SH-SY5Y (cell line): Measurements from ENCODE around the gene VNN1.

Experiments used
- GATA2 ChIP-seq: IDR thresholded peaks from 2 replicates; pipeline ENCODE4 v1.6.1; 2011; ENCODE audit warnings: mild to moderate bottlenecking, low read depth, low read length
- GATA3 ChIP-seq: IDR thresholded peaks from 2 replicates; pipeline ENCODE4 v1.6.1; 2011; ENCODE audit warnings: low read depth, mild to moderate bottlenecking, low read length, moderate library complexity

- TF ChIP-seq GATA3 (no peak), GATA2 (no peak)
Measured at GRCh38 chr6:132750455-132751248, 36.8 kb upstream of the VNN1 start.
